IMR-90 (cell line): Measurements from ENCODE around the gene SPINDOC.

Source experiments
- CEBPB ChIP-seq: IDR thresholded peaks from 2 replicates; pipeline ENCODE4 v1.6.1; 2012; ENCODE audit warnings: low read depth, low read length, improper control_type of control experiment
- CTCF ChIP-seq: conservative IDR thresholded peaks from 2 replicates; pipeline ENCODE4 v1.5.1; 2012; ENCODE audit warnings: mild to moderate bottlenecking, low read depth, low read length, improper control_type of control experiment
- ELK1 ChIP-seq: fragments of 150-350 bp; IDR thresholded peaks from 2 replicates; pipeline ENCODE4 v1.6.1; 2016; ENCODE audit warnings: low read depth, mild to moderate bottlenecking, low read length, moderate library complexity, borderline replicate concordance
- FOS ChIP-seq: fragments of 150-350 bp; IDR thresholded peaks from 2 replicates; pipeline ENCODE4 v1.6.1; 2016; ENCODE audit warnings: low read depth, low read length
- MAZ ChIP-seq: IDR thresholded peaks from 2 replicates; pipeline ENCODE4 v1.6.1; 2012; ENCODE audit warnings: low read depth, mild to moderate bottlenecking, low read length, improper control_type of control experiment, moderate library complexity, borderline replicate concordance
- MXI1 ChIP-seq: IDR thresholded peaks from 2 replicates; pipeline ENCODE4 v1.6.1; 2012; ENCODE audit warnings: low read depth, mild to moderate bottlenecking, low read length, moderate library complexity, borderline replicate concordance
- NFE2L2 ChIP-seq: fragments of 150-350 bp; IDR thresholded peaks from 2 replicates; pipeline ENCODE4 v1.6.1; 2016; ENCODE audit warnings: low read depth, mild to moderate bottlenecking, low read length
- POLR2A ChIP-seq: IDR thresholded peaks from 2 replicates; pipeline ENCODE4 v1.6.1; 2012; ENCODE audit warnings: mild to moderate bottlenecking, low read depth, low read length
- RAD21 ChIP-seq: IDR thresholded peaks from 2 replicates; pipeline ENCODE4 v1.6.1; 2012; ENCODE audit warnings: low read length, improper control_type of control experiment
- RCOR1 ChIP-seq: IDR thresholded peaks from 2 replicates; pipeline ENCODE4 v1.6.1; 2012; ENCODE audit warnings: mild to moderate bottlenecking, low read length, improper control_type of control experiment; ENCODE audit not compliant: insufficient replicate concordance
- USF2 ChIP-seq: fragments of 150-350 bp; IDR thresholded peaks from 2 replicates; pipeline ENCODE4 v1.6.1; 2017; ENCODE audit warnings: mild to moderate bottlenecking, antibody characterized with exemption, low read length, low read depth

GRCh38 chr11:63854696-63855095 is 41.4 kb downstream of the SPINDOC start:
- TF ChIP-seq CTCF: no peak
- TF ChIP-seq USF2: no peak
- no peak for TF ChIP-seq RCOR1
- TF ChIP-seq POLR2A: no peak
- no peak for TF ChIP-seq ELK1
- no peak for TF ChIP-seq CEBPB
- TF ChIP-seq NFE2L2: no peak
- no peak for TF ChIP-seq FOS
- TF ChIP-seq RAD21: no peak
- TF ChIP-seq MXI1: no peak
- no peak for TF ChIP-seq MAZ
